ENCODE results near the gene PHC1.
A peak's percentile ranks its signal among the peaks of the same experiment; 100 is the strongest.

PHC1 gene

DNA sequence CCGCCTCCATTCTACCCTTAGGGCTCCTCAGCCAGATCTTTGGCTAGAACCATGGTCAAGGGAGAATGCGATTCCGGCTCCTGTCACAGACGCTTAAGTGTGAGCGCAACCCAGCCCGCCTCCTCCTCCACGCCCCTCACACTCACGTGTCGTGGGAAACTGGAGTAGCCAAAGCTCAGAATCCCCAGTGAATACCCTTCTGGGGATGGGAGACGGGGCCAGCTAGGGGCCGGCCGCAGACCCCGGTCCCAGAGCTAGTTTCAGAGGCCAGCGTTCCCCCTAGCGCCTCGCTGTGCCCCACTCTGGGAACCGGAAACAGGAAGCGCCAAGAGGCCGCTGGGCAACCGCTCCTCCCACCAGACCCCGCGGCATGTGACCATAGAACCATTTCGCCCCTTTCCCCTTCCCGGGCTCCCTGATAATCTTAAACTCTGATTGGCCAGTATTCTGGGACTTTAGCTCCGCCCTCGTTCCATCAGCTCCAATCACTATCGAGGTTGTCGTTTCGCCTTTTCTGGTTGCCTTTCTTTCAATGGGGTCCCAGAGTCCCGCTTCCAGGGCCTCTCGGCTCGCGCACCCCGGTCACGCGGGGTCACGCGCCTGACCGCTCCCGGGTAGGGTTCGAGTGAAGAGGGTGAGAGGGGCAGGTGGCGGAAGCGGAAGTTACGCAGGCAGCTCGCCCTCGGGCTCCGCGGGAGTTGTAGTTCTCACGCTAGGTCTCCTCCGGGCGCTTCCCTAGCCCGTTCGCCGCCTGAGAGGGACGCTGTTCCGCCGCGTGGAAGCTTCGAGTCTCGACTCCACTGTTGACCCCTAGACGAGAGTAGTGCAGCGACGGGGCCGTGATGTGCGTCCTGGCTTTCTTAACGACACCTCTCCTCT lies 35.3 kb downstream of the PHC1 start, which contains the start of gene M6PR:
TSS of gene M6PR (minus strand) at position 304 of the 879 bp plus-strand sequence. CDS start 3,241 bp downstream, outside the sequence.
- peak; percentile 87 to 90 for DNase-seq (ENCODE audit: low read depth in 1 of 2, low spot score in 1 of 2)

DNA sequence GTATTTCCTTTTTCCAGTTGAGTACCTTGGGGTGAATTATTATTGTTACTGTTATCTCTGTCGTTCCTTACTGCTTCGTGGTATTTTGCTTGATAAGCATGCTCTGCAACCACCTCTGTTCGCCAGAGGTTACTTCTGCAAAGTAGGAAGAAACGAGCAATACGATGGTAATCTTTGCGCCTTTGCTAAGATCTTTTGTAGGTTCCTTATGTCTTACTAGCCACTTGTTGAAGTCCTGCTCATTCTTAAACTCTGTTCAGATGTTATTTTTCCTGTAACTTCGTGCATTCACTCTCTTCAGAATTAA lies 35.9 kb downstream of the PHC1 start:
- DNase-seq (ENCODE audit: low read depth in 1 of 2, low spot score in 1 of 2): no peak

DNA sequence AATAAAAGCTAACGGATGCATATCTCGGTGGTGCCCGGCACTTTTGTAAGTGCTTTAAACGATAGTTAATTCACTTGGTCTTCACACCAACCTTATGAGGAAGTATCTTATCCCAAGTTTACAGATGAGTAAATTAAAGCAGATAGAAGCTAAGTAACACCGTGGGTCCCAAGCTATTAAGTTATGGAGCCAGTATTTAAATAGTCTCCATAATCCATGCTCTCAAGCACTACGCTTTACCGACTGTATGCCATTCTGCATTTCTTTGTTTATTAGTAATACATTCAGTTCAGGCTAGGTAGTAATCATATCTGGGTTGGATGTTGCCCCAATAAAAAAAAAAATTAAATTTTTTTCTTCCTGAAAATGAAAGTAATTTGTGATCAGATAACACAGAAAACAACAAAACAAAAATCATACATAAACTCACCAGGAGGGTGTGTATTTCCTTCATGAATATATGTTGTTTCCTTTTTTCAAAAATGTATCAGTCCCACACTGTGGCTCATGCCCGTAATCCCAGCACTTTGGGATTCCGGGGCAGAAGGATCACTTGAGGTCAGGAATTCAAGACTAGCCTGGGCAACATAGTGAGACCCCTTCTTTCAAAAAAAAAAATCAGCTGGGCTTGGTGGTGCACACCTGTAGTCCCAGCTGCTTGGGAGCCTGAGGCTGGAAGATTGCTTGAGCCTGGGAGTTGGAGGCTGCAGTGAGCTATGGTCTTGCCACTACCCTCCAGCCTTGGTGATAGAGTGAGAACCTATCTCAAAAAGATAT lies 36.6 kb downstream of the PHC1 start:
- DNase-seq (ENCODE audit: low read depth in 1 of 2, low spot score in 1 of 2): no peak

DNA sequence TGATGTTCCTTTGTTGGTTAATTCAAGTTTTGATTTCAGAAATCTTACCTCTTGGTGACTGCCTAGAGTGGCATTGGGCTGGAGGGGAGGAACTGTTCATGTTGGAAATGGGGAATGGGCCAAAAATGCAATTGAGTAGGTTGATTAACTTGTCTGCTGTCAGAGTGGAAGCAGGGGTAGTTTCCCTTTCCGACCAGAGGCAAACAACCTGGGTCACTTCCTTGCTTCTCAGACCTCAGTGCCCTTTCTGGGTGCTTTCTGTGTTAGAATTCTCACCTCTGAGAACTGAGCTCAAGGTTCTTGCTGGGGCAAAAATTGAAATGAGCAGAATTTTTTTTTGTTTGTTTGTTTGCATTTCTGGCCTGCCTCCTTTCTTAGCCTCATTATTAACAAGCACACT lies 37.4 kb downstream of the PHC1 start:
- peak in 1 of 2 donors; percentile 12 for DNase-seq (ENCODE audit: low read depth in 1 of 2, low spot score in 1 of 2)

DNA sequence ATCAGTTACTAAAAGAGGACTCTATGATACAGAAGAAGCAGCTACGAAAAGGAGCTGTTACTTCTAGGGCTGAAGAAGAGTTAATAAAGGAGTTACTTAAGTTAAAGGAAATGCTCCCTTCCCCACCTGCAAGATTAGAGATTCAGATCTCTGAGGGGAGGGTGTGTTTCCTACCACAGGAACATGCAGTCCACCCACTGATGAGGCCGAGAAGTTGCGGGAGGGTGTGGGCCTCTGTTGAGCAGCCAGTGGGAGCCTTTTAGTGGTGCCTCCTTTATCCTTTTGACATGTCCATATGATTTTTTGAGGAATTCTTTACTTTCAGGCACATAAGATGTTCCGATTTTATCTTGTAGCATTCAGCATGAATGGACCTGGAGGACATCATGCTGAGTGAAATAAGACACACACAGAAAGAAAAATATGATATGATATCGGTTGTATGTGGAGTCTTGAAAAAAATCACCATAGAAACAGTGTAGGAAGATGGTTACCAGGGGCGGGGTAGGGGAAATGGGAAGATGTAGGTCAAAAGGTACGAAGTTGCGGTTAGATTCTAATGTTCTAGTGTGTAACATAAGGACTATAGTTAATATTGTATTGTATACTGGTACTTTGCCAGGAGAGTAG lies 39.6 kb downstream of the PHC1 start:
- peak in 1 of 2 donors; percentile 45 for DNase-seq (ENCODE audit: low read depth in 1 of 2, low spot score in 1 of 2)

DNA sequence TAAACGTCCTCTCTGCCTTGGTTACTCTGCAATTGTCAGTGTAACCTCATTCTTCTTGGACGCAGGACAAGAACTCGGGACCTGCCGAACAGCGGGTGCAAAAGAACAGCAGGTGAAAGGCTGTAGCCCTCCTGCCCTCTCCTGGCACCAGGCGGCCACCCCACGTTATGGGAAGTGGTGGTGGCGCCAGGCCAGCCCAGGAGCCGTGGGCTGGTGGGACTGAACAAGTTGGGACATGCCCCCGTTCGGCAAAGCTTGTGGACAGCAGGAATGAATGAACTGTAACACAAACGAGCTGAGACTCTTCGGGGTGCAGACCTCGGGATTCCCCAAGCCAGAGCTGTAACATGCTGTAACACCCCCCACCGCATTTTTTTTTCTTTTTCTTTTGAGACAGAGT lies 41.8 kb downstream of the PHC1 start:
- no peak for DNase-seq (ENCODE audit: low read depth in 1 of 2, low spot score in 1 of 2)

DNA sequence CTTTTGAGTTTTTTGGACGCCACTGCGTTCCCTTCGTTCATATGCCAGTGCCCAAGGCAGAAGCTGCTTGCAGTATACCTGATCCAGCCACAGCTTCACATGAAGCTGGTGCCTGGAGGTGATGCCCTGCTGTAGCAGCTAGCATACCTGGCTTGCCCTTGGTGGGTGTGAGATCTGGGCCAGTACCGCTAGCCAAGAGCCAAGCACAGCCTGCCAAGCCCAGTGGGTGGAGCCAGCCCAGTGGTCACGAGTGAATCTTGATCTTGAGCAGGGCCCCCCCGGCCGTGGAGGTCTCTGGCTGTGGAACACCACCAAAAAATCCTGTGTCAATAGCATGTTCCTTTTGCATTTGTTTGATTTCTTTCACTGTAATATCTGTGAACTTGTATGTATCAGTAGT lies 42.5 kb downstream of the PHC1 start:
- no peak for DNase-seq (ENCODE audit: low read depth in 1 of 2, low spot score in 1 of 2)

DNA sequence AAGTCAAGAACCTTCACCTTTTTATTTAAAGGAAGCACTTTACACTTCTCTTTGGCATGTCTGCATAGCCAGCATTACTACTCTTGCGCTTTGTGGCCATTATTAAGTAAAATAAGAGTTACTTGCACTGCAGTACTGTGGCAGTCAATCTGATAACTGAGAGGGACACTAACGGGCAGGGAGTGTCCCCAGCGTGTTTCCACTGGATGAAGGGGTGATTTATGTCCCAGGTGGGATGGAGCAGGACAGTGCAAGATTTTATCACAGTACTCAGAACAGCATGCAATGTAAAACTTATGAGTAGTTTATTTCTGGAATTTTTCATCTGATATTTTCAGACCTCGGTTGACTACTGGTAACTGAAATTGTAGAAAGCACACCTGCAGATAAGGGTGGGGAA lies 43.3 kb downstream of the PHC1 start:
- no peak for DNase-seq (ENCODE audit: low read depth in 1 of 2, low spot score in 1 of 2)

DNA sequence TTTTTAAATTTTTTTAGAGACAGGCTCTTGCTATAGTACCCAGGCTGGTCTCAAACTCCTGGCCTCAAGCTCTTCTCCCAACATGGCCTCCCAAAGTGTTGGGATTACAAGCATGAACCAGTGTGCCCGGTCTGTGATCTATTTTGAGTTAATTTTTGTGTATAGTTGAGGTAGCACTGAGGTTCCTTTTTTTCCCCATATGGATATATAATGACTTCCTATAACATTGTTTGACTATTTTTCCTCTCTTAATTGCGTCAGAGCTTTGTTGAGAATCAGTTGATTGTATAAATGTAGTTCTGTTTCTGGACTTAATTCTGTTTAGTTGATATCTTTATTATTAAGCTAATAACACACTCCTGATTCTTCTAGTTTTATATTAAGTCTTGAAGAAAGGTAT lies 43.8 kb downstream of the PHC1 start:
- no peak for DNase-seq (ENCODE audit: low read depth in 1 of 2, low spot score in 1 of 2)

DNA sequence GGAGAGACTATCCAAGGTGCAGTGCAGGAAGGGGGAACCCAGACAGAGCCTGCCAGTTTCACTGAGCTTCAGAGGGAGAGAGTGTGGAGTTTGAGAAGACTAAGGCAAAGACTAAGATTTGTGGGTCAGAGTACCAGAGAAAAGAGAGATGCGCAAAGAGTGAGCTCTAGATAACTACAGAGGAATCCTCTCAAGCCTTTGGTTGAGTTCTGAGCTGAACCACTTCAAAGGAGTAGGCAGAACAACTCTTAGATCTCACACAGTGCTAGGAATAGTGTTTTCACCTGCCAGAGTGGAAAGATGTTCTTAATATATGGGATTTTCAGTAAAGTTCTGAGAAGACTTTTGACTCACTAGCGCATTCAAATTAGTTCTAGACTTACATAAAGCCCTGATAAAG lies 45.9 kb downstream of the PHC1 start:
- DNase-seq (ENCODE audit: low read depth in 1 of 2, low spot score in 1 of 2): no peak

DNA sequence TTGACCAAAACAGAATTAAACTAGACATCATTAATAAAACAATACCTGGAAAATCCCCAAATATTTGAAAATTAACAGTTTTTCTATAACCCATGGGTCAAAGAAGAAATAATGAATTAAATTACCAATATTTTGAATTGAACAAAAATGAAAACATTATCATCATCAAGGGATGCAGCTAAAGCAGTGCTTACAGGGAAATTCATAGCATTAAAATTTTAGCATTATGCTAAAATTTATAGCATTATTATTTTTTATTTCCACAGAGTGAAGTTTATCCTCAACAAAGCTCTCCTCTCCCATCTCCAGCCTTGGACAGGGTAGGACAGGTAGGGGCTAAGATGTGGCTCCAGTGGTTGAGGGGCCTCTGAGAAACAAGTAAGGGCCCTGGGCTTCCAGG lies 54.5 kb downstream of the PHC1 start:
- no peak for DNase-seq (ENCODE audit: low read depth in 1 of 2, low spot score in 1 of 2)

DNA sequence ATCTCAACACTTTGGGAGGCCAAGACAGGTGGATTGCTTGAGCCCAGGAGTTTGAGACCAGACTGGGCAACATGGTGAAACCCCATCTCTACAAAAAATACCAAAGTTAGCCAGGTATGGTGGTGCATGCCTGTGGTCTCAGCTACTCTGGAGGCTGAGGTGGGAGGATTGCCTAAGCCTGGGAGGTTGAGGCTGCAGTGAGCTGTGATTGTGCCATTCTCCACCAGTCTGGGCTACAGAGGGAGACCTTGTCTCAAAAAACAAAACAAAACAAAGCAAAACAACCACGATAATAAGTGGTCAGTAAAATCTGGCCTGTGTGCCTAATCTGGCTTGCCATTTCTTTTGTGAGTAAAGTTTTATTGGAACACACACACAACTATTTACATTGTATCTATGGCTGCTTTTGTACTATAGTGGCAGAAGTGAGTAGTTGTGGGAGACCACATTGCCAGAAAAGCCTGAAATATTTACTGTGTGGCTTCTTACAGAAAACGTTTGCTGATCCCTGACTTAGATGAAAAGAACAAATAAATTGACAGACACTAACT lies 55.6 kb downstream of the PHC1 start:
- no peak for DNase-seq (ENCODE audit: low read depth in 1 of 2, low spot score in 1 of 2)

DNA sequence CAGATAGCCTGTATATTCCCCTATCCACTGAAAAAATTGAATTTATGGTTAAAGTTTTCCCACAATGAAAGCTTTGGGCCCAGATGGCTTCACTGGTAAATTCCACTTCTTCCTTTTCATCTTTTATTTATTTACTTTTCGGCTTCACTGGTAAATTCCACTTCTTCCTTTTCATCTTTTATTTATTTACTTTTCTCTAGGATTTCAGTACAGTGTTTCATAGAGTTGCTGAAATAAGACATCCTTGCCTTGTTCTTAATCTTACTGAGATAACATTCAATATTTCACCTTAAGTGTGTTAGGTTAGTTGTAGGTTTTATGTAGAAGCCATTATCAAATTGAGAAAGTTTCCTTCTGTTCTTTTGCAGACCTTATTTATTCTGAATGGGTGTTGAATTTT lies 56.1 kb downstream of the PHC1 start:
- no peak for DNase-seq (ENCODE audit: low read depth in 1 of 2, low spot score in 1 of 2)

DNA sequence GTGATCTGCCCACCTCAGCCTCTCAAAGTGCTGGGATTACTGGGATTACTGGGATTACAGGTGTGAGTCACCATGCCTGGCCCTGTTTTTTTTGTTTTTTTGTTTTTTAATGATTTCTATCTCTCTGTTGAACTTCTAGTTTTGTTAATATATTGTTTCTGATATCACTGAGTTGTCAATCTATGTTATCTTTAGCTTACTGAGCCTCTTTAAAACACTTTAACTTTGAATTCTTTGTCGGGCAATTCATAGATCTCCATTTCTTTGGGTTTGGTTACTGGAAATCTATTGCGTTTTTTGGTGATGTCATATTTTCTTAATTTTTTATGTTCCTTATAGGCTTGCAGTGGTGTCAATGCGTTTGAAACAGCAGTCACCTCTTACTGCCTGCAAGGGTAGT lies 65.8 kb downstream of the PHC1 start:
- DNase-seq (ENCODE audit: low read depth in 1 of 2, low spot score in 1 of 2): no peak

DNA sequence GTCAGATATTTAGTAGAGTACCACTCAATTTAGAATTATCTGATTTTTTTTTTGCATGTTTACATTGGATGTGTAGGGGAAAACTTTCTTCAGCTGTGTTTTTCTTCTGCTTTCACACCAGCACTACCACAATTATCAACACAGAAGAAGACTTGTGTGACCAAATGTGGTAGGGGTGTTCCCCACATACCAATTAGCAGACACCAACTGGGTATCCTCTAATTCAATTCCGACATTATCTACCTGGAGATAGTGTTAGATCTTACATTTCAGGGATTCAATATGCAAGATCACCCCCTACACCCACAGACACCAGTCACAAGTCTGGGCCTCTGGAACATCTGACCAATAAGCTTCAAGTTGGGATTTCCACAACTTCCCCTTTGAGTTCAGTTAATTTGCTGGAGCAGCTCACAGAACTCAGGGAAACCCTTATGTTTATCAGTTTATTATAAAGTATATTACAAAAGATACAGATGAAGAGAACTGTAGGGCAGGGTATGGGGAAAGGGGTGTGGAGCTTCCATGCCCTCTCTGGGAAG lies 71.0 kb downstream of the PHC1 start:
- DNase-seq (ENCODE audit: low read depth in 1 of 2, low spot score in 1 of 2): no peak

DNA sequence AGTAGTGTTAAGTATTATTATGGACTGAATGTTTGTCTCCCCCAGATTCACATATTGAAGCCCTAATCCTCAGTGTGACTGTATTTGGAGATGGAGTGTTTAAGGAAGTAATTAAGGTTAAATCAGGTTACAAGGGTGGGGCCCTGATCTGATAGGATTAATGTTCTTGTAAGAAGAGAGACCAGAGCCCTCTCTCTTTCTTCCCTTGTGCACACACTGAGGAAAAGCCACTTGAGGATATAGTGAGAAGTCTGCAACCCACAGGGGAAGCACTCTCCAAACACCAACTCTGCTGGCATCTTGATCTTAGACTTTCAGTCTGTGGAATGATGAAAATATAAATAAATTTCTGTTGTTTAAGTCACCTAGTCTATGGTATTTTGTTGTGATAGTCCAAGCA lies 72.9 kb downstream of the PHC1 start:
- DNase-seq (ENCODE audit: low read depth in 1 of 2, low spot score in 1 of 2): no peak

DNA sequence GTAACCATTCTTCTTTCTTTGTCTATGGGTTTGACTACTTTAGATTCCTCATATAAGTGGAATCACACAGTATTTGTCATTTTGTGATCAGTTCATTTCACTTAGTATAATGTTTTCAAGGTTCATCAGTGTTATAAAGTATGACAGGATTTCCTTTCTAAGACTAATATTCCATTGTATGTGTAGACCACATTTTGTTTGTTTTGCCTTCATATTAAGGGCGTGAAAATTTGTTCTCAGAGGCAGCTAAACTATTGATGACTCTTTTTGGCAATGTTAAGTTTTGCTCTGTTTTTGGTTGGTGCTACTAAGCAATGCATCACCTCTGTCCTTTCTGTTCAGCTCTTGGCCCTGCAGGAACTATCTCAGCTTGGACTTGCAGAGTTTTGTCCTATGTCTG lies 73.4 kb downstream of the PHC1 start:
- no peak for DNase-seq (ENCODE audit: low read depth in 1 of 2, low spot score in 1 of 2)

DNA sequence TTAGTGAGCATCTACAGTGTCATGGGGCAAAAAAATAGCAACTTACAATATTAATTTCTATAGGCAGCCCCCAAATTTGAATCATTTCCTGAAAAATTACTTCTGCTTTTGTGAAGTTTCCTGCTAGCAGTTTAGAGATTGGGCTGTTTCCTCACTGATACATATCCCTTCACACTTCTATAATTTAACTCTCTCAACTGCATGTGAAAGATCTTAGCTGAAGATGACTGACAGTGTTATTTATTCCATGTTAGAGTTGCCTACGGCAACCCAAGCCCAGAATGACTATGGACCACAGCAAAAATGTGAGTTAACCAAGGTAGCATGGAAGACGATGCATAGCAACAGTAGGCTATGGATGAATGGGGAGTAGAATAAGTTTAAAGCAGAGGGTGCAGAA lies 75.1 kb downstream of the PHC1 start, which contains the start of gene KLRG1:
TSS of gene KLRG1 (plus strand) at position 134 of the 400 bp plus-strand sequence. CDS start at position 224, 90 bp downstream.
- DNase-seq (ENCODE audit: low read depth in 1 of 2, low spot score in 1 of 2): no peak

All from activated CD4-positive, alpha-beta T cell treated with anti-CD3 and anti-CD28 coated beads, Interleukin-2, amount 50 U/mL, for 24 hours (primary cell).